GM23248 (cell line): ENCODE measurements around the gene RTEL1.

Experiments used
- EZH2 ChIP-seq: fragments of 200-600 bp; sonication (generic); IDR thresholded peaks from 2 replicates; pipeline ENCODE4 v1.6.1; 2018; ENCODE audit warnings: antibody characterized with exemption, mild to moderate bottlenecking; ENCODE audit not compliant: insufficient read depth, poor library complexity, severe bottlenecking
- EZH2phosphoT487 ChIP-seq: fragments of 200-600 bp; sonication (generic); IDR thresholded peaks from 2 replicates; pipeline ENCODE4 v1.6.1; 2018; ENCODE audit warnings: antibody characterized with exemption, moderate library complexity, mild to moderate bottlenecking, low read depth; ENCODE audit not compliant: insufficient read depth

DNA sequence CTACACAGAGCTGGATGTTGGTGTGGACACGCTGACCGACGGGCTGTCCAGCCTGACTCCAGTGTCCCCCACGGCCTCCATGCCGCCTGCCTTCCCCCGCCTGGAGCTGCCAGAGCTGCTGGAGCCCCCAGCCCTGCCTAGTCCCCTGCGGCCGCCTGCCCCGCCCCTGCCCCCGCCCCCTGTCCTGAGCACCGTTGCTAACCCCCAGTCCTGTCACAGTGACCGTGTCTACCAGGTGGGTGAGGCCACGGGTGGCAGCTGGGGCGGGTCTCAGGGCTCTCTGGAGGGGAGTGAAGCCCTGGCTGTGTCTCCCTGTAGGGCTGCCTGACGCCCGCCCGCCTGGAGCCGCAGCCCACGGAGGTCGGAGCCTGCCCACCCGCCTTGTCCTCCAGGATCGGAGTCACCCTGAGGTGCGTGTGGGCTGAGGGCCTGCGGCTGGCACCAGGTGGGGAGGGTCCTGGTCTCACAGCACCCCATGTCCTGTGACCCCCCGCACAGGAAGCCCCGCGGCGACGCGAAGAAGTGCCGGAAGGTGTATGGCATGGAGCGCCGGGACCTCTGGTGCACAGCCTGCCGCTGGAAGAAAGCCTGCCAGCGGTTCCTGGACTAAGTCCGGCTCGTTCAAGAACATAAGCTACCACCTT, 84.4 kb downstream of the RTEL1 start:
- TF ChIP-seq EZH2 (no peak), EZH2phosphoT487 (no peak)
